Smooth muscle cell (in vitro differentiated cells): ENCODE results near the gene SRSF12. TPM values are rescaled to one million over a fixed set of nuclear protein-coding genes. Genes with fewer than 3 reads are reported as not detected.

Source experiments
- DNase-seq: peaks from one replicate; lab custom pipeline; 2025; ENCODE audit not compliant: unreplicated experiment; lab: John Stamatoyannopoulos, UW
- H2AFZ ChIP-seq: fragments of 200-600 bp; sonication (generic); 2 replicates; pipeline ENCODE4 v1.6.0; 2016; ENCODE audit warnings: antibody characterized with exemption, low read depth, mild to moderate bottlenecking
- H3F3A ChIP-seq: fragments of 200-600 bp; sonication (generic); 2 replicates; pipeline ENCODE4 v1.6.0; 2017; ENCODE audit warnings: antibody characterized with exemption, low read depth
- H3K27ac ChIP-seq: fragments of 200-600 bp; sonication (generic); 2 replicates; pipeline ENCODE4 v1.5.1; 2016; ENCODE audit warnings: low read depth, mild to moderate bottlenecking
- H3K27me3 ChIP-seq: fragments of 200-600 bp; sonication (generic); 2 replicates; pipeline ENCODE4 v1.6.1; 2016; ENCODE audit warnings: low read depth, mild to moderate bottlenecking
- H3K36me3 ChIP-seq: fragments of 200-600 bp; sonication (generic); 2 replicates; pipeline ENCODE4 v1.5.1; 2016; ENCODE audit warnings: low read depth
- H3K4me1 ChIP-seq: fragments of 200-600 bp; sonication (generic); 2 replicates; pipeline ENCODE4 v1.5.1; 2016; ENCODE audit warnings: low read depth
- H3K4me2 ChIP-seq: fragments of 200-600 bp; sonication (generic); 2 replicates; pipeline ENCODE4 v1.6.0; 2016; ENCODE audit warnings: mild to moderate bottlenecking
- H3K4me3 ChIP-seq: fragments of 200-600 bp; sonication (generic); 2 replicates; pipeline ENCODE4 v1.5.1; 2016; ENCODE audit warnings: mild to moderate bottlenecking
- H3K79me2 ChIP-seq: fragments of 200-600 bp; sonication (generic); 2 replicates; pipeline ENCODE4 v1.6.0; 2016; ENCODE audit warnings: low read depth, mild to moderate bottlenecking
- H3K9ac ChIP-seq: fragments of 200-600 bp; sonication (generic); 2 replicates; pipeline ENCODE4 v1.6.0; 2016; ENCODE audit warnings: low read depth
- H3K9me3 ChIP-seq: fragments of 200-600 bp; sonication (generic); replicated peaks from 2 replicates; pipeline ENCODE4 v1.5.1; 2016; ENCODE audit warnings: low read depth
- H4K20me1 ChIP-seq: fragments of 200-600 bp; sonication (generic); 2 replicates; pipeline ENCODE4 v1.6.0; 2016; ENCODE audit warnings: low read depth
- CTCF ChIP-seq: fragments of 200-600 bp; sonication (generic); IDR thresholded peaks from 2 replicates; pipeline ENCODE4 v1.5.1; 2017; ENCODE audit warnings: borderline replicate concordance, mild to moderate bottlenecking, antibody characterized with exemption; ENCODE audit not compliant: insufficient read depth, poor library complexity, severe bottlenecking
- WGBS: methylation state at CpG from one replicate; pipeline ENCODE4 v1.1.7; 2016; ENCODE audit warnings: low lambda C conversion rate; 5-methylcytosine and 5-hydroxymethylcytosine counted together
- polyA plus RNA-seq: library from polyadenylated mRNA; unstranded; fragments of >200 nt; fragmentation: Nextera tagmentation; extraction: Ambion mirVana; gene quantifications from 2 replicates; pipeline ENCODE4 v1.2.1, GENCODE V29; 2016
- total RNA-seq: library from RNA; depleted of rRNA; stranded (reverse); fragments of >200 nt; gene quantifications from 2 replicates; pipeline ENCODE4 v1.2.3, GENCODE V29; 2014

Gene SRSF12
- total and polyA plus RNA-seq, 2 experiments from 2014 or later: 5.6 to 7.2 TPM

GRCh38 chr6:89160331-89161092, 42.6 kb upstream of the SRSF12 start:
- Histone ChIP-seq H3K36me3 (no peaks in the 10 kb centered on the region), H3K27me3 (no peaks in the 10 kb centered on the region), H3F3A (no peaks in the 10 kb centered on the region), H3K4me2 (no peak overlapping the region), H4K20me1 (no peaks in the 10 kb centered on the region), H3K9ac (no peak overlapping the region), H3K9me3 (no peaks in the 10 kb centered on the region), H3K4me3 (no peak overlapping the region), H3K4me1 (no peaks in the 10 kb centered on the region), H2AFZ (no peak overlapping the region), H3K79me2 (no peaks in the 10 kb centered on the region), H3K27ac (no peak overlapping the region)
- no peak for DNase-seq
- 97% methylated on average over 4 of the region's 4 CpGs for whole genome bisulfite sequencing
- TF ChIP-seq CTCF: no peak

- H3K9me3 ChIP-seq: no peaks in the 10 kb centered on the region
- H4K20me1 ChIP-seq: no peaks in the 10 kb centered on the region
- WGBS: 100% methylated on average over 1 of the region's 1 CpG
- H3K9ac ChIP-seq: no peak overlapping the region
- H3K79me2 ChIP-seq: no peaks in the 10 kb centered on the region
- H3K36me3 ChIP-seq: no peaks in the 10 kb centered on the region
- no peaks in the 10 kb centered on the region for H3K27me3 ChIP-seq
- H3K4me1 ChIP-seq: no peaks in the 10 kb centered on the region
- no peaks in the 10 kb centered on the region for H3F3A ChIP-seq
- H3K4me2 ChIP-seq: no peak overlapping the region
- TF ChIP-seq CTCF: no peak
- H3K4me3 ChIP-seq: no peak overlapping the region
- DNase-seq: no peak
- H2AFZ ChIP-seq: no peak overlapping the region
- H3K27ac ChIP-seq: no peak overlapping the region
Observed at GRCh38 chr6:89154131-89154530, 36.3 kb upstream of the SRSF12 start.

GRCh38 chr6:89148016-89148750, 30.3 kb upstream of the SRSF12 start:
- H3K9me3 ChIP-seq: no peaks in the 10 kb centered on the region
- peaks cover 3% of the 10 kb centered on the region for H3K79me2 ChIP-seq
- H3K27ac ChIP-seq: no peak overlapping the region
- no peaks in the 10 kb centered on the region for H3F3A ChIP-seq
- WGBS: 74% methylated on average over 17 of the region's 17 CpGs
- no peaks in the 10 kb centered on the region for H3K36me3 ChIP-seq
- no peak for DNase-seq
- no peak for TF ChIP-seq CTCF
- H3K4me1 ChIP-seq: peaks cover 6% of the 10 kb centered on the region
- peak overlapping the region; percentile 10 for H3K4me2 ChIP-seq
- H2AFZ ChIP-seq: no peak overlapping the region
- H3K27me3 ChIP-seq: no peaks in the 10 kb centered on the region
- no peak overlapping the region for H3K4me3 ChIP-seq
- H3K9ac ChIP-seq: no peak overlapping the region
- peaks cover 2% of the 10 kb centered on the region for H4K20me1 ChIP-seq
